GF-D8 (cell line): Measurements from ENCODE around the gene POLR1E.
"Not testable (repeated sequence)": the region's sequence is repeated elsewhere in the genome, so short reads cannot be mapped to it uniquely, and the experiment has no call there.

Experiments used
- DNase-seq: peaks from one replicate; lab custom pipeline; 2025; lab: John Stamatoyannopoulos, UW

POLR1E gene

GRCh38 chr9:37465249-37466036 lies 20.3 kb upstream of the POLR1E start, which contains the start of gene ZBTB5:
Gene ZBTB5 (minus strand): TSS chr9:37465450. CDS start chr9:37442551, 22,899 bp downstream.
- peak; percentile 98 for DNase-seq

GRCh38 chr9:37466037-37466709 lies 19.6 kb upstream of the POLR1E start:
- DNase-seq: no peak

GRCh38 chr9:37467530-37467929 lies 18.2 kb upstream of the POLR1E start:
- DNase-seq: not testable (repeated sequence)

- DNase-seq: no peak
These were observed 17.1 kb upstream of the POLR1E start for GRCh38 chr9:37468620-37469019.

- DNase-seq: no peak
These were observed 13.6 kb upstream of the POLR1E start for GRCh38 chr9:37471942-37472684.

GRCh38 chr9:37473982-37474381 lies 11.8 kb upstream of the POLR1E start:
- DNase-seq: not testable (repeated sequence)

- DNase-seq: no peak
These were observed 11.3 kb upstream of the POLR1E start for GRCh38 chr9:37474438-37474837.

GRCh38 chr9:37476930-37477329 lies 8.8 kb upstream of the POLR1E start:
- no peak for DNase-seq

- DNase-seq: not testable (repeated sequence)
These were observed 8.3 kb upstream of the POLR1E start for GRCh38 chr9:37477443-37477842.

- DNase-seq: not testable (repeated sequence)
These were observed 7.6 kb upstream of the POLR1E start for GRCh38 chr9:37477987-37478619.

- DNase-seq: no peak
These were observed 5.0 kb upstream of the POLR1E start for GRCh38 chr9:37480759-37481158.

GRCh38 chr9:37486256-37486615 lies 488 bp downstream of the POLR1E start:
- DNase-seq: no peak

GRCh38 chr9:37486616-37487548 lies 1.1 kb downstream of the POLR1E start:
- DNase-seq: no peak

- DNase-seq: no peak
These were observed 6.2 kb downstream of the POLR1E start for GRCh38 chr9:37491939-37492338.

- no peak for DNase-seq
These were observed 9.8 kb downstream of the POLR1E start for GRCh38 chr9:37495571-37495970.

GRCh38 chr9:37496020-37496419 lies 10.3 kb downstream of the POLR1E start:
- DNase-seq: no peak

- no peak for DNase-seq
These were observed 11.6 kb downstream of the POLR1E start for GRCh38 chr9:37497320-37497719.

- DNase-seq: no peak
These were observed 12.7 kb downstream of the POLR1E start for GRCh38 chr9:37498457-37498856.

GRCh38 chr9:37499297-37499696 lies 13.5 kb downstream of the POLR1E start:
- DNase-seq: no peak

- no peak for DNase-seq
These were observed 16.3 kb downstream of the POLR1E start for GRCh38 chr9:37501957-37502596.

GRCh38 chr9:37503736-37504135 lies 18.0 kb downstream of the POLR1E start:
- no peak for DNase-seq
